Fibroblast of lung (primary cell): ENCODE measurements around the gene APBB2. TPM values are rescaled to one million over a fixed set of nuclear protein-coding genes. Genes with fewer than 3 reads are reported as not detected.
A peak's percentile ranks its signal among the peaks of the same experiment; 100 is the strongest.
"Not testable (repeated sequence)": the region's sequence is repeated elsewhere in the genome, so short reads cannot be mapped to it uniquely, and the experiment has no call there.

Experiments used
- DNase-seq, 2 donors: peaks; one replicate each; pipeline versions ENCODE4 v3.0.0 to v3.0.0-alpha.2; 2010; ENCODE audit warnings: low read depth in 2 of 2
- H2AFZ ChIP-seq: 2 replicates; pipeline ENCODE4 v1.5.1; 2012; ENCODE audit warnings: low read length, control low read depth, inconsistent platforms
- H3K27ac ChIP-seq: 2 replicates; pipeline ENCODE4 v1.5.1; 2011; ENCODE audit warnings: low read length, control low read depth; ENCODE audit not compliant: insufficient read depth
- H3K27me3 ChIP-seq: 2 replicates; pipeline ENCODE4 v1.5.1; 2011; ENCODE audit warnings: mild to moderate bottlenecking, low read length; ENCODE audit not compliant: control insufficient read depth, insufficient read depth
- H3K36me3 ChIP-seq: 2 replicates; pipeline ENCODE4 v1.5.1; 2011; ENCODE audit warnings: low read length; ENCODE audit not compliant: control insufficient read depth, insufficient read depth
- H3K4me1 ChIP-seq: 2 replicates; pipeline ENCODE4 v1.5.1; 2011; ENCODE audit warnings: low read length; ENCODE audit not compliant: control insufficient read depth, insufficient read depth; ENCODE audit errors: extremely low read depth
- H3K4me2 ChIP-seq: 2 replicates; pipeline ENCODE4 v1.5.1; 2011; ENCODE audit warnings: low read length, control low read depth; ENCODE audit not compliant: insufficient read depth; ENCODE audit errors: extremely low read depth
- H3K4me3 ChIP-seq, 4 experiments: fragments of 200-600 bp in 1 of 4; sonication (generic) in 1 of 4; replicated peaks in 1 of 4; 2 replicates each; pipeline ENCODE4 v1.5.1; 2011 to 2016; ENCODE audit warnings: low read length in 4 of 4, low read depth in 3 of 4, mild to moderate bottlenecking in 3 of 4, control low read depth in 2 of 4, inconsistent platforms in 1 of 4, mixed read lengths in 1 of 4; ENCODE audit not compliant: insufficient read depth in 1 of 4; ENCODE audit errors: control extremely low read depth in 1 of 4
- H3K79me2 ChIP-seq: 2 replicates; pipeline ENCODE4 v1.5.1; 2012; ENCODE audit warnings: mild to moderate bottlenecking, low read length, inconsistent platforms; ENCODE audit not compliant: control insufficient read depth, insufficient read depth
- H3K9ac ChIP-seq: 2 replicates; pipeline ENCODE4 v1.5.1; 2011; ENCODE audit warnings: mild to moderate bottlenecking, low read length, control low read depth; ENCODE audit not compliant: insufficient read depth
- H3K9me3 ChIP-seq: 2 replicates; pipeline ENCODE4 v1.5.1; 2012; ENCODE audit warnings: low read depth, low read length; ENCODE audit not compliant: control insufficient read depth, insufficient read depth
- H4K20me1 ChIP-seq: 2 replicates; pipeline ENCODE4 v1.5.1; 2011; ENCODE audit warnings: low read length; ENCODE audit not compliant: control insufficient read depth, insufficient read depth; ENCODE audit errors: extremely low read depth
- CTCF ChIP-seq, 2 donors: IDR thresholded peaks in 1 of 2; conservative IDR thresholded peaks in 1 of 2; 1 replicate in 1 of 2; 2 replicates in 1 of 2; pipeline ENCODE4 v1.5.1; 2011 to 2012; ENCODE audit warnings: low read length in 2 of 2, control low read depth in 1 of 2, inconsistent platforms in 1 of 2, low read depth in 1 of 2, mild to moderate bottlenecking in 1 of 2
- EZH2 ChIP-seq: IDR thresholded peaks from 2 replicates; pipeline ENCODE4 v1.5.1; 2012; ENCODE audit warnings: low read length, control low read depth, mild to moderate bottlenecking; ENCODE audit errors: missing control alignments
- polyA plus RNA-seq, 2 donors: library from polyadenylated mRNA; depleted of rRNA in 1 of 2; stranded (reverse) in 1 of 2; unstranded in 1 of 2; fragments of >200 nt; gene quantifications; 2 replicates each; pipeline ENCODE4 v1.2.1, GENCODE V29; 2011 to 2012; ENCODE audit warnings: missing spikeins in 1 of 2
- total RNA-seq: library from RNA; depleted of rRNA; stranded (reverse); fragments of >200 nt; gene quantifications from 2 replicates; pipeline ENCODE4 v1.2.1, GENCODE V29; 2014

APBB2 gene
- total and polyA plus RNA-seq, 2 donors (not counting 1 experiment from before 2014, with no cell fraction given), result 25.1 to 29.8 TPM

DNA sequence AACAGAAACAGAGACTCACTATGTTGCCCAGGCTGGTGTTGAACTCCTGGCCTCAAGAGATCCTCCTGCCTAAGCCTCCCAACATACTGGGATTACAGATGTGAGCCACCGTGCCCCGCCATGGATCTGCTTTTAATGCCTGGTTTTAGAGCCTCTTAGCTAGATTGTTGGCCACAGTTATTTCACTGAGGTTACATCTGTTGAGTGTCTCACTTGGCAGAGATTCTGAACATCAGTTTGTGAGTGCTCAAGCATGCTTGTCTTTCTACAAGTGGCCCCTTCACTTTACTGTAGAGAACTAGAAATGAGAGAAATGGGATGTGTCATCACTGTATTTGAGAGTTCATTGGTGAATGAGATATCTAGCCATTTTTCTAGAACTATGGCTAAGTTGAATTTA lies 218.5 kb downstream of the APBB2 start:
- Histone ChIP-seq H3K79me2 (no peaks in the 10 kb centered on the region), H3K4me1 (peaks cover 17% of the 10 kb centered on the region), H3K4me2 (no peak overlapping the region), H4K20me1 (no peaks in the 10 kb centered on the region), H3K4me3 (no peak overlapping the region), H3K27ac (no peak overlapping the region), H3K27me3 (no peaks in the 10 kb centered on the region), H3K9me3 (no peaks in the 10 kb centered on the region), H3K36me3 (no peaks in the 10 kb centered on the region), H3K9ac (no peak overlapping the region), H2AFZ (no peak overlapping the region)
- DNase-seq, result peak; percentile 44 to 88
- TF ChIP-seq CTCF (conservative IDR thresholded peaks at IDR 0.05 in 1 of 2, IDR thresholded peaks at IDR 0.05 in 1 of 2; ENCODE audit: low read depth in 1 of 2, low read length in 2 of 2) (no peak), EZH2 (no peak)

DNA sequence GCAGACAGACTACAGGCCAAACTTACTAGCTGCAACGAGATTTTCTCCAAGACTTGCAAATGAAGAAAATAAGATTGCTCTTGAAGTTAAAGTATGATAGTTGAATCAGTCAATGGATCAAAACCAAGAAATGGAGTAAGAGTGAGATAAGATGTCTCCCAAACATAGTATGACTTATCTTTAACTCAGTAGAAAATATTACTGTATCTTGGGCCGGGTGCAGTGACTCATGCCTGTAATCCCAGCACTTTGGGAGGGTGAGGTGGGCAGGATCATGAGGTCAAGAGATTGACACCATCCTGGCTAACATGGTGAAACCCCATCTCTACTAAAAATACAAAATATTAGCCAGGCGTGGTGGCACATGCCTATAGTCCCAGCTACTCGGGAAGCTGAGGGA lies 220.0 kb downstream of the APBB2 start:
- not testable (repeated sequence) for H3K27me3 ChIP-seq, H3K9ac ChIP-seq, H3K9me3 ChIP-seq, H2AFZ ChIP-seq, H3K79me2 ChIP-seq, H3K27ac ChIP-seq, H3K4me3 ChIP-seq, H4K20me1 ChIP-seq, H3K36me3 ChIP-seq
- Histone ChIP-seq H3K4me2 (peak overlapping the region; percentile 26), H3K4me1 (peaks cover 22% of the 10 kb centered on the region)
- DNase-seq, result peak; percentile 64 to 81

DNA sequence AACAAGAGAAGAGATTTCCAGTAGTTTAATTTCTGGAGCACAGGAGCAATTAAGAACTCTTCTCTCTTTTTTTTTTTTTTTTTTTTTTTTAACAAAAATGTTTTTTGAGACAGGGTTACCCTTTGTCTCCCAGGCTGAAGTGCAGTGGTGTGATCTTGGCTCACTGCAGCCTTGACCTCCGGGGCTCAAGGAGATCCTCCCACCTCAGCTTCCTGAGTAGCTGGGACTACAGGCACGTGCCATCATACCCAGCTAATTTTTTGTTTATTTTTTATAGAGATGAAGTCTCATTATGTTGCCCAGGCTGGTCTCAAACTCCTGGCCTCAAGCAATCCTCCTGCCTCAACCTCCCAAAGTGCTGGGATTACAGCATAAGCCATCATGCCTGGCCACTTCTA lies 221.0 kb downstream of the APBB2 start:
- not testable (repeated sequence) for H3K27me3 ChIP-seq, H2AFZ ChIP-seq, H3K79me2 ChIP-seq, H3K36me3 ChIP-seq, H3K4me3 ChIP-seq, DNase-seq, H3K9me3 ChIP-seq, H4K20me1 ChIP-seq, H3K9ac ChIP-seq
- Histone ChIP-seq H3K27ac (peak overlapping the region; percentile 85), H3K4me1 (peaks cover 22% of the 10 kb centered on the region), H3K4me2 (peak overlapping the region; percentile 8)

DNA sequence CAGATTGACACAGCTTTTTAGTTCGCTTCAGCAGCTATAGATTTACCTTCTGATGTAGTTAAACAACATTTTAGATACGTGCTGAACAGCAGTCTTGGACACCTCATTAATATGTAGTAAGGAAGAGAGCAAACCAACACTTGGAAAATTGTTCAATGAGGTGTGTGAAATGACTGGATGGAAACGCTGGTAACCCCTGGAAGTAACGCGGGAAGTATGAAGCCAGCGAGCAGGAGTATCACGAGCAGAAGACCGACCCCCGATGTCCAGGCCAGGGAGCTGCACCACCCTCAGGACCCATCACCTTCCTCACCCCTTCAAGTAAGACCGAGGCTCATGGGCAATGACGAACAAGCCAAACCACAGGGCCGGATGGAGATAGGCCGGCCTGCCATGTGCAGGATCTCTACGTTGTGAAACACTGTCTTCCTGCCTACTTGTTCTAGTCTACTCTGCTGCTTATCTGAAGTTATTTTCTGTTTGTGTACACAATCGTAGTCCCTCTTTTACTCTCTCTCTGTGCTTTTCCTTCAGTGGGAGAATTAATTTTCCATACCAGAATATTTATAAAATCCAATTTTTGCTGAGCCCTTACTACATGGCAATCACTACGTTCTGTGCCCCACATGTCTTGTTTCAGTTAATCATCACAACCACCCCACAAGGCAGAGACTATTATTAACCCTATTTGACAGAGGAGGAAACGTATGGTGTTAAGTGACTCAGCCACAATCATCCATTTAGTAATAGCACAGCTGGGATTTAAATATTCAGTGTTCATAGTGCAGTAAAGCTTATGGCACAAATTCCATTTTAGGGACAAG lies 221.7 kb downstream of the APBB2 start:
- TF ChIP-seq EZH2 (no peak), CTCF (conservative IDR thresholded peaks at IDR 0.05 in 1 of 2, IDR thresholded peaks at IDR 0.05 in 1 of 2; ENCODE audit: low read depth in 1 of 2, low read length in 2 of 2) (no peak)
- Histone ChIP-seq H3K4me1 (peaks cover 22% of the 10 kb centered on the region), H3K36me3 (no peaks in the 10 kb centered on the region), H3K79me2 (no peaks in the 10 kb centered on the region), H3K9ac (no peak overlapping the region), H3K9me3 (no peaks in the 10 kb centered on the region), H3K4me3 (no peak overlapping the region), H3K27ac (peak overlapping the region; percentile 85), H2AFZ (no peak overlapping the region), H3K27me3 (no peaks in the 10 kb centered on the region), H3K4me2 (peak overlapping the region; percentile 21), H4K20me1 (no peaks in the 10 kb centered on the region)
- peak; percentile 87 to 88 for DNase-seq
